ENCODE results near the gene ZCWPW1.
"Not testable (repeated sequence)": the region's sequence is repeated elsewhere in the genome, so short reads cannot be mapped to it uniquely, and the experiment has no call there.

Gene ZCWPW1

GRCh38 chr7:100441641-100442535, 13.4 kb upstream of the ZCWPW1 start:
- Histone ChIP-seq H3K9me2 (ENCODE audit: low read depth, low read length) (no peaks in the 10 kb centered on the region), H3F3A (ENCODE audit: insufficient read depth, low read length) (no peaks in the 10 kb centered on the region), H3K79me2 (ENCODE audit: insufficient read depth, low read length) (no peaks in the 10 kb centered on the region), H3K9me3 (ENCODE audit: low read length) (no peaks in the 10 kb centered on the region), H3K9ac (ENCODE audit: low read length) (no peak overlapping the region), H3K27ac (ENCODE audit: low read depth, low read length, poor library complexity, severe bottlenecking) (no peak overlapping the region), H3K4me3 (ENCODE audit: low read depth, low read length, poor library complexity, severe bottlenecking) (no peak overlapping the region), H3K36me3 (ENCODE audit: insufficient read depth, low read length) (no peaks in the 10 kb centered on the region), H2AFZ (ENCODE audit: low read length) (no peak overlapping the region), H4K20me1 (ENCODE audit: insufficient read depth, low read length) (no peaks in the 10 kb centered on the region), H3K4me1 (ENCODE audit: insufficient read depth, low read length, severe bottlenecking) (peaks cover 3% of the 10 kb centered on the region), H3K4me2 (ENCODE audit: low read length) (no peak overlapping the region), H3K27me3 (ENCODE audit: insufficient read depth, low read length) (no peaks in the 10 kb centered on the region)
- TF ChIP-seq EZH2 (IDR thresholded peaks at IDR 0.05; ENCODE audit: borderline replicate concordance, low read length) (no peak), CTCF (IDR thresholded peaks at IDR 0.05; ENCODE audit: low read length) (no peak)

GRCh38 chr7:100439244-100439643, 10.7 kb upstream of the ZCWPW1 start:
- H3K36me3 ChIP-seq (ENCODE audit: insufficient read depth, low read length) = peaks cover 16% of the 10 kb centered on the region
- H3K4me3 ChIP-seq (ENCODE audit: low read depth, low read length, poor library complexity, severe bottlenecking); H2AFZ ChIP-seq (ENCODE audit: low read length); H3F3A ChIP-seq (ENCODE audit: insufficient read depth, low read length); H3K27ac ChIP-seq (ENCODE audit: low read depth, low read length, poor library complexity, severe bottlenecking); H4K20me1 ChIP-seq (ENCODE audit: insufficient read depth, low read length); H3K4me2 ChIP-seq (ENCODE audit: low read length); H3K27me3 ChIP-seq (ENCODE audit: insufficient read depth, low read length); H3K9me3 ChIP-seq (ENCODE audit: low read length); H3K9me2 ChIP-seq (ENCODE audit: low read depth, low read length); H3K9ac ChIP-seq (ENCODE audit: low read length); H3K79me2 ChIP-seq (ENCODE audit: insufficient read depth, low read length): not testable (repeated sequence)
- H3K4me1 ChIP-seq (ENCODE audit: insufficient read depth, low read length, severe bottlenecking) = peaks cover 19% of the 10 kb centered on the region

GRCh38 chr7:100438731-100439130, 10.2 kb upstream of the ZCWPW1 start:
- not testable (repeated sequence) for H3K9me2 ChIP-seq (ENCODE audit: low read depth, low read length); H3K9ac ChIP-seq (ENCODE audit: low read length); H3K4me2 ChIP-seq (ENCODE audit: low read length); H3K27ac ChIP-seq (ENCODE audit: low read depth, low read length, poor library complexity, severe bottlenecking); H4K20me1 ChIP-seq (ENCODE audit: insufficient read depth, low read length); H2AFZ ChIP-seq (ENCODE audit: low read length); H3K9me3 ChIP-seq (ENCODE audit: low read length); H3K27me3 ChIP-seq (ENCODE audit: insufficient read depth, low read length); H3K4me3 ChIP-seq (ENCODE audit: low read depth, low read length, poor library complexity, severe bottlenecking); H3K79me2 ChIP-seq (ENCODE audit: insufficient read depth, low read length); H3F3A ChIP-seq (ENCODE audit: insufficient read depth, low read length)
- Histone ChIP-seq H3K36me3 (ENCODE audit: insufficient read depth, low read length) (peaks cover 21% of the 10 kb centered on the region), H3K4me1 (ENCODE audit: insufficient read depth, low read length, severe bottlenecking) (peaks cover 24% of the 10 kb centered on the region)

GRCh38 chr7:100438172-100438571, 9.7 kb upstream of the ZCWPW1 start:
- TF ChIP-seq EZH2 (IDR thresholded peaks at IDR 0.05; ENCODE audit: borderline replicate concordance, low read length) (no peak), CTCF (IDR thresholded peaks at IDR 0.05; ENCODE audit: low read length) (no peak)
- Histone ChIP-seq H3K9me3 (ENCODE audit: low read length) (no peaks in the 10 kb centered on the region), H3K4me1 (ENCODE audit: insufficient read depth, low read length, severe bottlenecking) (peaks cover 29% of the 10 kb centered on the region), H3K9me2 (ENCODE audit: low read depth, low read length) (no peaks in the 10 kb centered on the region), H3F3A (ENCODE audit: insufficient read depth, low read length) (0 out of 2 replicates have a peak, but pooled peaks cover 4% of the 10 kb centered on the region), H3K4me3 (ENCODE audit: low read depth, low read length, poor library complexity, severe bottlenecking) (no peak overlapping the region), H4K20me1 (ENCODE audit: insufficient read depth, low read length) (no peaks in the 10 kb centered on the region), H3K27me3 (ENCODE audit: insufficient read depth, low read length) (no peaks in the 10 kb centered on the region), H3K36me3 (ENCODE audit: insufficient read depth, low read length) (peaks cover 27% of the 10 kb centered on the region), H3K4me2 (ENCODE audit: low read length) (no peak overlapping the region), H3K79me2 (ENCODE audit: insufficient read depth, low read length) (peaks cover 6% of the 10 kb centered on the region; the same call in 1 of the 2 replicates), H3K27ac (ENCODE audit: low read depth, low read length, poor library complexity, severe bottlenecking) (no peak overlapping the region), H2AFZ (ENCODE audit: low read length) (no peak overlapping the region), H3K9ac (ENCODE audit: low read length) (no peak overlapping the region)
